ENCODE results near the gene METTL17. TPM values are rescaled to one million over a fixed set of nuclear protein-coding genes. Genes with fewer than 3 reads are reported as not detected.

Gene METTL17
- total RNA-seq, 1 experiment from 2014 or later, result 98.1 TPM

DNA sequence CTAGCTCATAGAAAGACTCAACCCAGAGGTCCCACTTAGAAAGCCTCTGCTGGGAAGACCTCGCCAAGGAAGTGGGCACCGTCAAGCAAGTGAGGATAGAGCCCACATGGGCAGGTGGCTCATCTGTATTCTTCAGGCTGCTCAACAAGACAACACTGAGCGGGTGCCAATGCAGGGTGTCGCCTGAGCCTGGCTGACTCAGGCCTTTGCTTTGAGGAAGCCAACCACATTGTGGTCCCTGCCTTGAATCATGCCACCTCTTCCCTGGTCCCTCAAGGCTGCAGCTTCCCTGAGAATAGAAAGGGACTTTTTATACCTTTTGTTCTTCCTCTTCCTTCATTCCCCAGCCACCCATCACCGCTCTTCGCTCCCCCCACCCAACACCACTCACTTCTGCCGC, 47.0 kb downstream of the METTL17 start:
- H3K4me3 Mint-ChIP-seq, result no peak overlapping the region
- no peaks in the 10 kb centered on the region for H3K9me3 Mint-ChIP-seq
- TF ChIP-seq, protein P1, sequence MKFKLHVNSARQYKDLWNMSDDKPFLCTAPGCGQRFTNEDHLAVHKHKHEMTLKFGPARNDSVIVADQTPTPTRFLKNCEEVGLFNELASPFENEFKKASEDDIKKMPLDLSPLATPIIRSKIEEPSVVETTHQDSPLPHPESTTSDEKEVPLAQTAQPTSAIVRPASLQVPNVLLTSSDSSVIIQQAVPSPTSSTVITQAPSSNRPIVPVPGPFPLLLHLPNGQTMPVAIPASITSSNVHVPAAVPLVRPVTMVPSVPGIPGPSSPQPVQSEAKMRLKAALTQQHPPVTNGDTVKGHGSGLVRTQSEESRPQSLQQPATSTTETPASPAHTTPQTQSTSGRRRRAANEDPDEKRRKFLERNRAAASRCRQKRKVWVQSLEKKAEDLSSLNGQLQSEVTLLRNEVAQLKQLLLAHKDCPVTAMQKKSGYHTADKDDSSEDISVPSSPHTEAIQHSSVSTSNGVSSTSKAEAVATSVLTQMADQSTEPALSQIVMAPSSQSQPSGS (CRISPR knock-in tag; IDR thresholded peaks at IDR 0.05; ENCODE audit: borderline replicate concordance, low read depth), result no peak
- no peak for TF ChIP-seq NFATC4 (CRISPR knock-in tag; IDR thresholded peaks at IDR 0.05)
- TF ChIP-seq, protein P2, sequence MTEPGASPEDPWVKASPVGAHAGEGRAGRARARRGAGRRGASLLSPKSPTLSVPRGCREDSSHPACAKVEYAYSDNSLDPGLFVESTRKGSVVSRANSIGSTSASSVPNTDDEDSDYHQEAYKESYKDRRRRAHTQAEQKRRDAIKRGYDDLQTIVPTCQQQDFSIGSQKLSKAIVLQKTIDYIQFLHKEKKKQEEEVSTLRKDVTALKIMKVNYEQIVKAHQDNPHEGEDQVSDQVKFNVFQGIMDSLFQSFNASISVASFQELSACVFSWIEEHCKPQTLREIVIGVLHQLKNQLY (CRISPR knock-in tag; IDR thresholded peaks at IDR 0.05), result no peak
- no peak for TF ChIP-seq TEAD1 (CRISPR knock-in tag; IDR thresholded peaks at IDR 0.05)
- TF ChIP-seq ZNF232 (CRISPR knock-in tag; IDR thresholded peaks at IDR 0.05), result no peak
- TF ChIP-seq, protein P3, sequence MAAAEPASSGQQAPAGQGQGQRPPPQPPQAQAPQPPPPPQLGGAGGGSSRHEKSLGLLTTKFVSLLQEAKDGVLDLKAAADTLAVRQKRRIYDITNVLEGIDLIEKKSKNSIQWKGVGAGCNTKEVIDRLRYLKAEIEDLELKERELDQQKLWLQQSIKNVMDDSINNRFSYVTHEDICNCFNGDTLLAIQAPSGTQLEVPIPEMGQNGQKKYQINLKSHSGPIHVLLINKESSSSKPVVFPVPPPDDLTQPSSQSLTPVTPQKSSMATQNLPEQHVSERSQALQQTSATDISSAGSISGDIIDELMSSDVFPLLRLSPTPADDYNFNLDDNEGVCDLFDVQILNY (CRISPR knock-in tag; IDR thresholded peaks at IDR 0.05), result no peak
- no peaks in the 10 kb centered on the region for H3K36me3 Mint-ChIP-seq
- peaks cover 26% of the 10 kb centered on the region for H3K4me1 Mint-ChIP-seq
- no peak overlapping the region for H3K27ac Mint-ChIP-seq
- DNase-seq (ENCODE audit: low spot score), result no peak
- ATAC-seq, result no peak
- CTCF ChIA-PET, result interaction anchor here (0.6 to 12.2 kb wide), 3 partner anchors 22 to 75 kb away, joined by 3 to 104 read pairs (median 5); partner anchors contain the start of gene SLC39A2
- H3K27me3 Mint-ChIP-seq (ENCODE audit: low read depth), result peaks cover 3% of the 10 kb centered on the region; the same call in 1 of the 2 replicates
- POLR2A ChIA-PET, result no interaction called here

DNA sequence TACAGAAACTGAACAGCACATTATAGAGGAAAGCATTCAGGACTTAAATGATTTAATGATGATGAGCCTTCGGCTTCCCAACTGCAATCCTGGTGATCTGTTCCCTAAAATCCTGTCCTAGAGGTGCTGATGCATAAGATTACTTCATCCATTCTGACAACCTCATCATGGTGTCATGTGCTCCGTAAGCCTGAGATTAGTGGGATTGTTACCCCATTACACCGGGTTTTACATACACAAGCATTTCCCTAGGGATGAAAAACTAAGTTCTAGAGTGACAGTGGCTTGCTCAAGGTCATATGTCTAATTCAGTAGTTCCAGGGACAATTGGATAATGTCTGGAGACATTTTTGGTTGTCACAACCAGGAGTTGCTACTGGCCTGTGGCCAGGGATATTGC, 47.4 kb downstream of the METTL17 start:
- ChIA-PET POLR2A (no interaction called here), CTCF (interaction anchor here (0.6 to 12.2 kb wide), 2 partner anchors 22 to 76 kb away, joined by 5 to 104 read pairs; no protein-coding TSS in a partner anchor)
- no peaks in the 10 kb centered on the region for H3K36me3 Mint-ChIP-seq
- no peak overlapping the region for H3K4me3 Mint-ChIP-seq
- DNase-seq (ENCODE audit: low spot score), result no peak
- peaks cover 3% of the 10 kb centered on the region; the same call in 1 of the 2 replicates for H3K27me3 Mint-ChIP-seq (ENCODE audit: low read depth)
- no peak for ATAC-seq
- peaks cover 26% of the 10 kb centered on the region for H3K4me1 Mint-ChIP-seq
- H3K9me3 Mint-ChIP-seq, result no peaks in the 10 kb centered on the region
- no peak overlapping the region for H3K27ac Mint-ChIP-seq
- TF ChIP-seq, protein P4, sequence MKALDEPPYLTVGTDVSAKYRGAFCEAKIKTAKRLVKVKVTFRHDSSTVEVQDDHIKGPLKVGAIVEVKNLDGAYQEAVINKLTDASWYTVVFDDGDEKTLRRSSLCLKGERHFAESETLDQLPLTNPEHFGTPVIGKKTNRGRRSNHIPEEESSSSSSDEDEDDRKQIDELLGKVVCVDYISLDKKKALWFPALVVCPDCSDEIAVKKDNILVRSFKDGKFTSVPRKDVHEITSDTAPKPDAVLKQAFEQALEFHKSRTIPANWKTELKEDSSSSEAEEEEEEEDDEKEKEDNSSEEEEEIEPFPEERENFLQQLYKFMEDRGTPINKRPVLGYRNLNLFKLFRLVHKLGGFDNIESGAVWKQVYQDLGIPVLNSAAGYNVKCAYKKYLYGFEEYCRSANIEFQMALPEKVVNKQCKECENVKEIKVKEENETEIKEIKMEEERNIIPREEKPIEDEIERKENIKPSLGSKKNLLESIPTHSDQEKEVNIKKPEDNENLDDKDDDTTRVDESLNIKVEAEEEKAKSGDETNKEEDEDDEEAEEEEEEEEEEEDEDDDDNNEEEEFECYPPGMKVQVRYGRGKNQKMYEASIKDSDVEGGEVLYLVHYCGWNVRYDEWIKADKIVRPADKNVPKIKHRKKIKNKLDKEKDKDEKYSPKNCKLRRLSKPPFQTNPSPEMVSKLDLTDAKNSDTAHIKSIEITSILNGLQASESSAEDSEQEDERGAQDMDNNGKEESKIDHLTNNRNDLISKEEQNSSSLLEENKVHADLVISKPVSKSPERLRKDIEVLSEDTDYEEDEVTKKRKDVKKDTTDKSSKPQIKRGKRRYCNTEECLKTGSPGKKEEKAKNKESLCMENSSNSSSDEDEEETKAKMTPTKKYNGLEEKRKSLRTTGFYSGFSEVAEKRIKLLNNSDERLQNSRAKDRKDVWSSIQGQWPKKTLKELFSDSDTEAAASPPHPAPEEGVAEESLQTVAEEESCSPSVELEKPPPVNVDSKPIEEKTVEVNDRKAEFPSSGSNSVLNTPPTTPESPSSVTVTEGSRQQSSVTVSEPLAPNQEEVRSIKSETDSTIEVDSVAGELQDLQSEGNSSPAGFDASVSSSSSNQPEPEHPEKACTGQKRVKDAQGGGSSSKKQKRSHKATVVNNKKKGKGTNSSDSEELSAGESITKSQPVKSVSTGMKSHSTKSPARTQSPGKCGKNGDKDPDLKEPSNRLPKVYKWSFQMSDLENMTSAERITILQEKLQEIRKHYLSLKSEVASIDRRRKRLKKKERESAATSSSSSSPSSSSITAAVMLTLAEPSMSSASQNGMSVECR (CRISPR knock-in tag; IDR thresholded peaks at IDR 0.05; ENCODE audit: borderline replicate concordance), result no peak
- TF ChIP-seq, protein P5, sequence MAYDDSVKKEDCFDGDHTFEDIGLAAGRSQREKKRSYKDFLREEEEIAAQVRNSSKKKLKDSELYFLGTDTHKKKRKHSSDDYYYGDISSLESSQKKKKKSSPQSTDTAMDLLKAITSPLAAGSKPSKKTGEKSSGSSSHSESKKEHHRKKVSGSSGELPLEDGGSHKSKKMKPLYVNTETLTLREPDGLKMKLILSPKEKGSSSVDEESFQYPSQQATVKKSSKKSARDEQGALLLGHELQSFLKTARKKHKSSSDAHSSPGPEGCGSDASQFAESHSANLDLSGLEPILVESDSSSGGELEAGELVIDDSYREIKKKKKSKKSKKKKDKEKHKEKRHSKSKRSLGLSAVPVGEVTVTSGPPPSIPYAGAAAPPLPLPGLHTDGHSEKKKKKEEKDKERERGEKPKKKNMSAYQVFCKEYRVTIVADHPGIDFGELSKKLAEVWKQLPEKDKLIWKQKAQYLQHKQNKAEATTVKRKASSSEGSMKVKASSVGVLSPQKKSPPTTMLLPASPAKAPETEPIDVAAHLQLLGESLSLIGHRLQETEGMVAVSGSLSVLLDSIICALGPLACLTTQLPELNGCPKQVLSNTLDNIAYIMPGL (CRISPR knock-in tag; IDR thresholded peaks at IDR 0.05), result no peak
- TF ChIP-seq ZNF263 (CRISPR knock-in tag; IDR thresholded peaks at IDR 0.05; ENCODE audit: low read depth) (no peak), NR3C1 (CRISPR knock-in tag; conservative IDR thresholded peaks at IDR 0.05; ENCODE audit: low read depth) (no peak)
- TF ChIP-seq, protein P6, sequence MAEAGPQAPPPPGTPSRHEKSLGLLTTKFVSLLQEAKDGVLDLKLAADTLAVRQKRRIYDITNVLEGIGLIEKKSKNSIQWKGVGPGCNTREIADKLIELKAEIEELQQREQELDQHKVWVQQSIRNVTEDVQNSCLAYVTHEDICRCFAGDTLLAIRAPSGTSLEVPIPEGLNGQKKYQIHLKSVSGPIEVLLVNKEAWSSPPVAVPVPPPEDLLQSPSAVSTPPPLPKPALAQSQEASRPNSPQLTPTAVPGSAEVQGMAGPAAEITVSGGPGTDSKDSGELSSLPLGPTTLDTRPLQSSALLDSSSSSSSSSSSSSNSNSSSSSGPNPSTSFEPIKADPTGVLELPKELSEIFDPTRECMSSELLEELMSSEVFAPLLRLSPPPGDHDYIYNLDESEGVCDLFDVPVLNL (CRISPR knock-in tag; IDR thresholded peaks at IDR 0.05; ENCODE audit: borderline replicate concordance, low read depth), result no peak

All from WTC11 (cell line).